Heart right ventricle (tissue), 16 donors: ENCODE data around the gene ENOPH1. TPM values are rescaled to one million over a fixed set of nuclear protein-coding genes. Genes with fewer than 3 reads are reported as not detected.
A peak's percentile ranks its signal among the peaks of the same experiment; 100 is the strongest.

Source experiments
- ATAC-seq, 8 donors: fragments of 200-7000 bp; cut with Tn5 transposase; one replicate each; pipeline ENCODE4 v1.9.1; 2020; ENCODE audit warnings: mild to moderate bottlenecking in 8 of 8, moderate library complexity in 8 of 8, moderate number of reproducible peaks in 1 of 8
- DNase-seq, 2 donors: peaks; one replicate each; pipeline ENCODE4 v3.0.0-alpha.2; 2020
- H3K27ac ChIP-seq, 10 donors: fragments of 200-600 bp; sonication (generic) in 2 of 10; one replicate each; pipeline versions ENCODE4 v1.5.0 to v1.8.0; 2020 to 2022; ENCODE audit warnings: mild to moderate bottlenecking in 3 of 10
- H3K27me3 ChIP-seq, 7 donors: fragments of 200-600 bp; one replicate each; pipeline ENCODE4 v1.8.0; 2021 to 2022; ENCODE audit warnings: mild to moderate bottlenecking in 2 of 7
- H3K36me3 ChIP-seq, 9 donors: fragments of 200-600 bp; sonication (generic) in 1 of 9; one replicate each; pipeline versions ENCODE4 v1.5.0 to v1.8.0; 2020 to 2022; ENCODE audit warnings: mild to moderate bottlenecking in 2 of 9
- H3K4me1 ChIP-seq, 9 donors: fragments of 200-600 bp; sonication (generic) in 1 of 9; one replicate each; pipeline versions ENCODE4 v1.5.0 to v1.8.0; 2020 to 2022; ENCODE audit warnings: mild to moderate bottlenecking in 4 of 9
- H3K4me3 ChIP-seq, 10 donors: fragments of 200-600 bp; sonication (generic) in 2 of 10; one replicate each; pipeline versions ENCODE4 v1.5.0 to v1.8.0; 2020 to 2022; ENCODE audit warnings: mild to moderate bottlenecking in 7 of 10, moderate library complexity in 2 of 10
- H3K9me3 ChIP-seq, 11 donors: fragments of 200-600 bp in 10 of 11; sonication (generic) in 2 of 11; one replicate each; pipeline versions ENCODE4 v1.5.0 to v1.8.0; 2013 to 2022; ENCODE audit warnings: mild to moderate bottlenecking in 2 of 11, control low read depth in 1 of 11, moderate library complexity in 1 of 11
- CTCF ChIP-seq, 9 donors: fragments of 200-600 bp; sonication (generic) in 2 of 9; IDR thresholded peaks; one replicate each; pipeline versions ENCODE4 v1.5.0 to v1.8.0; 2021 to 2022; ENCODE audit warnings: antibody characterized with exemption in 9 of 9, mild to moderate bottlenecking in 5 of 9, moderate library complexity in 1 of 9
- WGBS, 2 donors: extraction: QIAGEN DNeasy Blood & Tissue Kit; methylation state at CpG; one replicate each; pipeline ENCODE4 v1.1.7; 2013; ENCODE audit warnings: inconsistent platforms in 1 of 2; 5-methylcytosine and 5-hydroxymethylcytosine counted together
- intact Hi-C, 10 donors: fragments of 100-400 bp; cut with DNase I; formaldehyde crosslinking; loops; one replicate each; pipeline versions ENCODE4 v1.11.1 to v1.14.2; 2022
- polyA plus RNA-seq, 2 donors: library from polyadenylated mRNA; stranded (reverse); fragments of 200-250 nt; gene quantifications; one replicate each; pipeline ENCODE4 v1.2.3, GENCODE V29; 2013
- total RNA-seq, 10 donors: library from RNA; stranded (reverse); fragmentation: NEBNext Ultra II Directional in 3 of 10; extraction: Animal tissue kit (Norgen Biotek cat#: 25700) in 3 of 10; gene quantifications; one replicate each; pipeline versions ENCODE4 v1.2.1 to v1.2.4, GENCODE V29; 2021 to 2023
- donor health status: Arrhythmogenic right ventricular cardiomyopathy.
- donor health status: ischemic (EF 13 %, LVEDD 7.1; RV severe dilation, severe dysfunction).
- donor health status: healthy with polysubstance abuse.
- donor health status: DM: no; HTN: yes; CAD: no.
- donor health status: DM: no; HTN: no; CAD: no.
- donor health status: ischemic (EF 25% LVEDD 6.9; RV normal size, moderate dysfunction).
- donor health status: ischemic (EF 25% LVEDD 5.7; RV mildly dilated, moderate dysfunction).
- donor health status: healthy.
- donor health status: DM: yes; HTN: yes; CAD: no.
- donor health status: Ischemic cardiomyopathy.
- donor health status: ischemic (EF 35%, LVEDD 5.7; RV mildly dilated, moderate dysfunction).
- donor health status: nonischemic (EF 11% LVEDD 7.7; RV severe dilation, severe dysfunction).
- donor health status: DM: yes; HTN: yes; CAD: no.
- donor health status: PGD.
- donor health status: ischemic (EF 29% LVEDD 5.4; RV normal size, mild dysfunction).
- donor health status: nonischemic (EF 23%, LVEDD 6.1; RV moderate dilation, normal function).

ENOPH1 gene
- total and polyA plus RNA-seq, 12 donors: 13.9 to 28.1 (median 16.3) TPM

GRCh38 chr4:82481506-82481840 is 51.1 kb downstream of the ENOPH1 start:
- Histone ChIP-seq H3K4me3 (no peak overlapping the region), H3K27ac (no peak overlapping the region), H3K4me1 (peaks cover 0 to 7% (median 0%) of the 10 kb centered on the region in 9 donors), H3K27me3 (no peaks in the 10 kb centered on the region), H3K36me3 (no peaks in the 10 kb centered on the region), H3K9me3 (no peaks in the 10 kb centered on the region)
- 68 to 73% methylated on average over 6 of the region's 6 CpGs for WGBS, 2 donors
- ATAC-seq (peak in 1 of 8 donors; percentile 24), DNase-seq (no peak)
- intact Hi-C loops: no loop called here
- no peak for TF ChIP-seq CTCF (IDR thresholded peaks at IDR 0.05)

GRCh38 chr4:82482387-82482786 is 52.0 kb downstream of the ENOPH1 start:
- TF ChIP-seq CTCF (IDR thresholded peaks at IDR 0.05): no peak
- no peaks in the 10 kb centered on the region for H3K36me3 ChIP-seq
- ATAC-seq: no peak
- DNase-seq: no peak
- peaks cover 0 to 7% (median 0%) of the 10 kb centered on the region in 9 donors for H3K4me1 ChIP-seq
- no peaks in the 10 kb centered on the region for H3K27me3 ChIP-seq
- H3K27ac ChIP-seq: no peak overlapping the region
- H3K9me3 ChIP-seq: no peaks in the 10 kb centered on the region
- no peak overlapping the region for H3K4me3 ChIP-seq
- 77 to 87% methylated on average over 6 of the region's 6 CpGs for WGBS, 2 donors
- intact Hi-C loops: no loop called here

DNA sequence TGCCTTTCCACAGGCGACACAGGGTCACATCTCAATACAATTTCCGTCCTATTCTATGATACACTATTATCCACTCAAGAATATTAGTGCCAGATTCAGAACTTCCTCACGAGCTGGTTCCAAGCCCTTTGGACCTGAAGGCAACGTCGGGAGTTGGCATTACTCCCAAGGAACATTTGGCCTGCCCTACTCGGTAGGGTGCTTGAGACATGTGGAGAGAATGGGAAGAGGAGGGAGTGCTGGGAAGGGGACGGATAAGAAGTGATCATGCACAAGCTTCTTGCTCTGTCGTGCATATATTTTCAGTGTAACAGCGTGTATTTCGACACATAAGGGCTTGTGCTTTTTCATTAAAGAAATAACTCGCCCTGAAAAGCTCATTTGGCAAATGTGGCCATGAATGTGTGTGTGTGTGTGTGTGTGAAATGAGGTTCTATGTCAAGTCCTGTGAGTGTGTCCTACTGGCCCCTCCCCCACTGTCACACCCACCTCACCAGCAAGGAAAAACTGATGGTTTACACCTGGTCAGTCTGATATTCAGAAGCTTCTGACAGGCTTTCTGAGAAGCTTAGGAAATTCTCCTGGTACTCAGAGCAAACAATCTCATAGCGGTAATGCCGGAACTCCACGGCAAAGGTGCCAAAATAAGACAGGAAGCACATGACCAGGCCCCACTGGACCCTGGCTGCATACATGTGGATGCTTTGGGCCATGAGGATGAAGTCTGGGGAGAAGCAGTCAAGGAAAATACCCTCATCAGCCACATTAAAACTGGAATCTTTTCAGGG is 54.8 kb downstream of the ENOPH1 start:
- H3K27ac ChIP-seq: peak overlapping the region in 1 of 10 donors; percentile 20
- DNase-seq (peak in 1 of 2 donors; percentile 20), ATAC-seq (peak; percentile 44 to 81 (median 64))
- H3K4me1 ChIP-seq: peaks cover 0 to 7% (median 0%) of the 10 kb centered on the region in 9 donors
- H3K9me3 ChIP-seq: no peaks in the 10 kb centered on the region
- no peak for TF ChIP-seq CTCF (IDR thresholded peaks at IDR 0.05)
- H3K4me3 ChIP-seq: no peak overlapping the region
- WGBS, 2 donors: 58 to 68% methylated on average over 14 of the region's 14 CpGs
- H3K27me3 ChIP-seq: no peaks in the 10 kb centered on the region
- intact Hi-C loops: no loop called here
- H3K36me3 ChIP-seq: peaks cover 0 to 18% (median 0%) of the 10 kb centered on the region in 9 donors

- ATAC-seq (no peak), DNase-seq (no peak)
- H3K36me3 ChIP-seq: peaks cover 0 to 29% (median 0%) of the 10 kb centered on the region in 9 donors
- H3K4me3 ChIP-seq: no peak overlapping the region
- intact Hi-C loops: no loop called here
- no peaks in the 10 kb centered on the region for H3K9me3 ChIP-seq
- no peak for TF ChIP-seq CTCF (IDR thresholded peaks at IDR 0.05)
- no peak overlapping the region for H3K27ac ChIP-seq
- 98 to 100% methylated on average over 1 of the region's 1 CpG for WGBS, 2 donors
- H3K27me3 ChIP-seq: no peaks in the 10 kb centered on the region
- peaks cover 0 to 7% (median 0%) of the 10 kb centered on the region in 9 donors for H3K4me1 ChIP-seq
Measured at GRCh38 chr4:82489076-82489475, 58.7 kb downstream of the ENOPH1 start.
